Stimulated activated naive B cell treated with anti-CD40 and anti-IgM and Interleukin-4, amounts not matched to agents 10 μg/mL and 1 μg/mL and 100 μg/mL, for 72 hours (primary cell): ENCODE measurements around the gene FNDC1.

ENCODE experiments used
- ATAC-seq, 2 donors: fragments of 150-1000 bp; cut with Tn5 transposase; replicated peaks; 2 replicates each; pipeline ENCODE4 v1.10.0; 2021; ENCODE audit warnings: moderate library complexity in 1 of 2
- DNase-seq: peaks from one replicate; pipeline ENCODE4 v3.0.0; 2021
- H3K27ac Mint-ChIP-seq: one replicate; pipeline ENCODE4 v1.8.0; 2022; ENCODE audit warnings: mild to moderate bottlenecking, mixed read lengths
- H3K27me3 Mint-ChIP-seq, 2 donors: one replicate each; pipeline ENCODE4 v1.8.0; 2022; ENCODE audit warnings: mixed read lengths in 2 of 2
- H3K36me3 Mint-ChIP-seq, 2 donors: one replicate each; pipeline ENCODE4 v1.8.0; 2022; ENCODE audit warnings: mixed read lengths in 2 of 2, mild to moderate bottlenecking in 1 of 2
- H3K4me1 Mint-ChIP-seq, 2 donors: one replicate each; pipeline ENCODE4 v1.8.0; 2022; ENCODE audit warnings: mixed read lengths in 2 of 2, mild to moderate bottlenecking in 1 of 2
- H3K4me3 Mint-ChIP-seq, 2 donors: one replicate each; pipeline ENCODE4 v1.8.0; 2022; ENCODE audit warnings: mild to moderate bottlenecking in 2 of 2, mixed read lengths in 2 of 2, moderate library complexity in 1 of 2
- H3K9me3 Mint-ChIP-seq, 2 donors: one replicate each; pipeline ENCODE4 v1.8.0; 2022; ENCODE audit warnings: mixed read lengths in 2 of 2, mild to moderate bottlenecking in 1 of 2

The FNDC1 gene

DNA sequence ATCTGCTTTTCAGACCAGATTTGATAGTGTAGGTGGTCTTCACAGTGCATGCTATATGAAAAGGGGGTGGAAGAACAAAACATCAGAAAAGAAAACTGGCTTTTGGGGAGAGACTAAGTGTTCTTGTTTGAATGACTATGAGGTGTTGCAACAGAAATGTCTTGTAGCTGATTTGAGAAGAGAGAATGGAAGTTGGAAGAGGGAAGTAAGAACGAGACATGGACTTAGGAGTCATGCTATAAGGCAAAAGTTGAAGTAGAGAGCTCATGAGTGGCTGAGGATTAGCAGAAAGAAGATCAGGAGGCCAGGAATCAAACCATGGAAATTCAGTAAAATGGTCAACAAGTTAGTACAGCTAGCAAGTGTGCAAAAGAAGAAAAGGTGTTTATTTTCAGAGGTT lies 32.1 kb downstream of the FNDC1 start:
- Mint-ChIP-seq H3K36me3 (no peaks in the 10 kb centered on the region), H3K27ac (no peak overlapping the region), H3K4me1 (peaks cover 1 to 3% of the 10 kb centered on the region in 2 donors), H3K27me3 (peaks cover 22 to 23% of the 10 kb centered on the region in 2 donors), H3K4me3 (no peak overlapping the region), H3K9me3 (no peaks in the 10 kb centered on the region)
- DNase-seq = no peak
- no peak for ATAC-seq

GRCh38 chr6:159203304-159204005 lies 34.3 kb downstream of the FNDC1 start:
- H3K27me3 Mint-ChIP-seq = peaks cover 30 to 32% of the 10 kb centered on the region in 2 donors
- H3K4me1 Mint-ChIP-seq = no peaks in the 10 kb centered on the region
- H3K36me3 Mint-ChIP-seq = no peaks in the 10 kb centered on the region
- no peak overlapping the region for H3K4me3 Mint-ChIP-seq
- DNase-seq = no peak
- no peak for ATAC-seq
- H3K27ac Mint-ChIP-seq = no peak overlapping the region
- no peaks in the 10 kb centered on the region for H3K9me3 Mint-ChIP-seq

DNA sequence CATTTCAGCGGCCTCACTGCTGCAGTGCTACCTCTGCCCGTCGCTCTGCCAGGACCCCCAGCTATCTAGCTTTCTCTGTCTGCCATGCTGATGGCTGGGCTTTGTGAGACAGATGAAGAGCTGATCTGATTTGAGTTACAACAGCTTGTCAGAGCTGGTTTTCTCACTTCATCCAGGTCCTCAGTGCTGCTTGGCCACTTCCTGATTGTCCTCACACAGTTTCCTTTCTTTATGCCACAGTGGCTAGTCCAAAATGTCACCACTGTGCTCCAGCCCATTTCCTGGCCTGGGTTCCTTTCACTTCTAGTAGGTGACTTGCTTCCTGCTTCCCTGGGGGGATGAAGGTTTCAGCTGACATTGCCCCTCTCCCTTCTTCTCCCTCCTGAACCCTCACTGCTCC lies 35.4 kb downstream of the FNDC1 start:
- no peaks in the 10 kb centered on the region for H3K9me3 Mint-ChIP-seq
- DNase-seq = no peak
- H3K36me3 Mint-ChIP-seq = no peaks in the 10 kb centered on the region
- no peak for ATAC-seq
- no peaks in the 10 kb centered on the region for H3K4me1 Mint-ChIP-seq
- peaks cover 30 to 32% of the 10 kb centered on the region in 2 donors for H3K27me3 Mint-ChIP-seq
- H3K4me3 Mint-ChIP-seq = no peak overlapping the region
- H3K27ac Mint-ChIP-seq = no peak overlapping the region

DNA sequence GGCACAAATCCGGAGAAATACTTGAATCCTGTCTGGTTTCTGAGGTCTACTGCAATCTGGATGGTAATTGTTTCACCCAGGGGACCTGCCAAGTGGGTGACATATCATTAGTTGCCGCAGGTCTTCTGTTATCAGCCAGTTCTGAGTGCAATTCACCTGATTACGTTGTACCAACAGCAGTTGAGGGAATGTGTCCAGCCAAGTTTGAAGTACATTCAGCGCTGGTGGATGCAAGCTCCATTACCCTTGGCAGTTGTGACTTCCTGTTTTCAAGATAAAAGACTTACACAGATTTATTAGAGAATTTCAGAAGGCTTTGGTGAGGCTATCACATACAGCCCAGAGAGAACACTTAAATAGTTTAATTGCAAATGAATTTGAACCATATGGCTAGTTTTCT lies 42.8 kb downstream of the FNDC1 start:
- no peaks in the 10 kb centered on the region for H3K36me3 Mint-ChIP-seq
- H3K4me1 Mint-ChIP-seq = peaks cover 8 to 13% of the 10 kb centered on the region in 2 donors
- ATAC-seq (peak in 1 of 2 donors; percentile 27), DNase-seq (no peak)
- H3K9me3 Mint-ChIP-seq = no peaks in the 10 kb centered on the region
- peaks cover 2 to 4% of the 10 kb centered on the region in 2 donors for H3K27me3 Mint-ChIP-seq
- no peak overlapping the region for H3K4me3 Mint-ChIP-seq
- no peak overlapping the region for H3K27ac Mint-ChIP-seq

DNA sequence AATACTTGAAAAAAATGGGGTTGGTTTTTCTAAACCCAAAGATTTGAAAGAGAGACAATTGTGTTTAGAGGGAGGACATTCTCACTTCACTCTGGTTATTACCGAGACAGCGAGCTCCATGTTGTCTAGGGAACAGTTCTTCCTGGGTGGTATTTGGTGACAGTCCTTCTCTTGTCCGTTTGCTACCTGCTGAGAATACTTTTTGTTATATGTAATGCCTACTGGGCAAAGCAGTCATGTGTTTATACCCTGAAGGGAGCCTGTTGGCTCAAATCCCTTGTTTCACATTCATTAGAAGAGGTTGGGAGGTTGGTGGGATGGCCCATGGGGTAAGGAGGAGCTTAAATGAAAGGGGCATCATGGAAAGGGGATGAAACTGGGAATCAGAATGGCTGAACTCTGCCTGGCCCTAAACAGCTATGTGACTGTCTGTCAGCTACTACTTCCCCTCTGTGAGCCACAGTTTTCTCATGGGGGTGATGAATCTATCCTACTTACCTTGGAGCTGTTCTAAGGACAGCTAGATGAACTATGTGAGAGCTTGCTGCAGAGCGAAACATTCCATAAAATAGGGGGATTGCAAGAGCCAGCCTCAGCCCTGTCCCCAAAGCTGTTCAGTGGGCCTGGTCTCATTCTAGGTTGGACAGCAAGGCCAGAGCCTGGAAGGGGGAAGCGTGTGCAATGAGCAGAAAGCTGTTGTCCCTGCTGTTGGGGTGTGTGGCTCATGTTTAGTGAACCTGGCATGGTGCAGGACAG lies 43.5 kb downstream of the FNDC1 start:
- ATAC-seq = no peak
- Mint-ChIP-seq H3K4me1 (peaks cover 15 to 17% of the 10 kb centered on the region in 2 donors), H3K4me3 (no peak overlapping the region), H3K27me3 (peaks cover 3 to 9% of the 10 kb centered on the region in 2 donors), H3K9me3 (no peaks in the 10 kb centered on the region), H3K36me3 (no peaks in the 10 kb centered on the region), H3K27ac (no peak overlapping the region)
- DNase-seq = no peak

DNA sequence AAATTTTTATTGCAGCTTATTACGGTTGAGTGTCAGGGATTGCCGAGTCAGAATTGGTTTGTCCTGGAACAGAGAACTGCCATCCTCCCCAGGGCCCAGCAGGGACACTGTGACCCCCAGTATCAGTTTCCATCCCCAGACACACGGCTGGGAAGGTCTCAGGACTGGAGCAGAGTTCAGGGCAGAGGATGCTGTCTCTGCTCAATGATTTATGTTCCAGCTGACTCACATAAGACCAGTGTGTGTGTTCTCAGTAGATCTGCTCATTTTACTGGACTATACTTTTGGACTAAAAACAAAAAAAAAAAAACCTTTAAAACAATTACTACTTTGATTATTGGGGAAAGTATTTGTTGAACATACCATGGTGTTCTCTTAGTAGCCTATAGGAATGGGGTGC lies 44.2 kb downstream of the FNDC1 start:
- peaks cover 10 to 14% of the 10 kb centered on the region in 2 donors for H3K27me3 Mint-ChIP-seq
- H3K4me1 Mint-ChIP-seq = peaks cover 19 to 21% of the 10 kb centered on the region in 2 donors
- DNase-seq = no peak
- H3K27ac Mint-ChIP-seq = no peak overlapping the region
- no peak overlapping the region for H3K4me3 Mint-ChIP-seq
- no peak for ATAC-seq
- no peaks in the 10 kb centered on the region for H3K9me3 Mint-ChIP-seq
- H3K36me3 Mint-ChIP-seq = no peaks in the 10 kb centered on the region

GRCh38 chr6:159214281-159214680 lies 45.1 kb downstream of the FNDC1 start:
- ATAC-seq (no peak), DNase-seq (no peak)
- no peaks in the 10 kb centered on the region for H3K36me3 Mint-ChIP-seq
- H3K4me3 Mint-ChIP-seq = no peak overlapping the region
- H3K4me1 Mint-ChIP-seq = peaks cover 19 to 21% of the 10 kb centered on the region in 2 donors
- no peaks in the 10 kb centered on the region for H3K9me3 Mint-ChIP-seq
- peaks cover 17 to 18% of the 10 kb centered on the region in 2 donors for H3K27me3 Mint-ChIP-seq
- no peak overlapping the region for H3K27ac Mint-ChIP-seq

- Mint-ChIP-seq H3K36me3 (no peaks in the 10 kb centered on the region), H3K4me1 (peaks cover 12 to 16% of the 10 kb centered on the region in 2 donors), H3K4me3 (no peak overlapping the region), H3K9me3 (no peaks in the 10 kb centered on the region), H3K27ac (no peak overlapping the region), H3K27me3 (peaks cover 21 to 30% of the 10 kb centered on the region in 2 donors)
- peak; percentile 86 to 92 for ATAC-seq
- DNase-seq = peak; percentile 38
Measured at GRCh38 chr6:159217595-159218275, 48.5 kb downstream of the FNDC1 start.

DNA sequence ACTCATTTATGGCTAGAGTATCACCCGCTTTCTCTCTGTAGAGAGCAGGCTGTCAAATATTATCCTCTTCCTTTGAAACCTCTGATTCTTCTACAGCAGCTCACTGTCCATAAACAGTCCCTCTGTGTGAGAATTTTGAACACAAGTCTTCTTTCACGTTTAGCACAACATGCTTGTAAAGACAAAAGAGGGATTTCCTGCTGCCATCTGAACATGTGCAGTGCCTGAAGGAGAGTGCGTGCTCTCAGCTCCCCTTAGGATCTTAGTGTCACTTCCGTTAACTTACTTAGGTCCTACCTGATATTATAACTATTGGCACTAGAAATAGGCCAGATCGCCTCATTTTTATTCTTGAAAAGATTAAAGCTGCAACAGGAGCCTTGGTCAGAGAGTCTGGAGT lies 50.9 kb downstream of the FNDC1 start:
- Mint-ChIP-seq H3K27ac (no peak overlapping the region), H3K27me3 (peaks cover 21 to 30% of the 10 kb centered on the region in 2 donors), H3K4me3 (no peak overlapping the region), H3K4me1 (peaks cover 11 to 14% of the 10 kb centered on the region in 2 donors), H3K36me3 (no peaks in the 10 kb centered on the region), H3K9me3 (no peaks in the 10 kb centered on the region)
- DNase-seq (no peak), ATAC-seq (no peak)

DNA sequence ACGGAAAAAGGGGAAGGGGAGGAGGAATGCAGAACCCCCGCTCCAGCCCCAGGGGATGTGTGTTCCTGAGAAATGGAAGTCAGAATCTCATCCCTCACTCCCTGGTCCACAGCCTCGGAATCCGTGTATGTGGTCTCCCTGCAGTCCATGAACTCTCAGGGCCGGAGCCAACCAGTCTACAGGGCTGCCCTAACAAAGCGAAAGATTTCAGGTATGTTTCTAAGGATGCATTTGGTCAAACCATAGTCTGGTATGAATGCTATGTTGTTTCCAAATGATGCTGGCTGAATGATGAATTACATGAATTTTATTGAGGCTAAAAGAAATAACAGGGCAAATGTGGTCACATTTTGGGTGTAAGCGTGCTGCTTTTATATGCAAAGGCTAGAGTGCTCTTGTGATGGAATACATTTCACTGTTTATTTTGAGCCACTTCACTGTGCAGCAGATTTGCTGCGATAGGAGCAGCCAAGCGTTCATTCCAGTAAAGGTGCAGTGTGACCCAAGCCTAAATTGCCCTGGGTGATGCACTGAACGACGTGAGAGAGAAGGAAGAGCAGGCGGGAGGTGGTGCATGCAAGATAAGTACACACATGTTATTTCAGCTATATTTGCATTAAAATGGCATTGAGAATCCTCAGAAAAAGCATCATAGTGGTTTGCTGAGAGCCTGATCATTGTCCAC lies 52.4 kb downstream of the FNDC1 start:
- Mint-ChIP-seq H3K4me1 (peaks cover 11 to 14% of the 10 kb centered on the region in 2 donors), H3K36me3 (no peaks in the 10 kb centered on the region), H3K27ac (no peak overlapping the region), H3K27me3 (peaks cover 21 to 33% of the 10 kb centered on the region in 2 donors), H3K4me3 (no peak overlapping the region), H3K9me3 (no peaks in the 10 kb centered on the region)
- DNase-seq (no peak), ATAC-seq (no peak)

DNA sequence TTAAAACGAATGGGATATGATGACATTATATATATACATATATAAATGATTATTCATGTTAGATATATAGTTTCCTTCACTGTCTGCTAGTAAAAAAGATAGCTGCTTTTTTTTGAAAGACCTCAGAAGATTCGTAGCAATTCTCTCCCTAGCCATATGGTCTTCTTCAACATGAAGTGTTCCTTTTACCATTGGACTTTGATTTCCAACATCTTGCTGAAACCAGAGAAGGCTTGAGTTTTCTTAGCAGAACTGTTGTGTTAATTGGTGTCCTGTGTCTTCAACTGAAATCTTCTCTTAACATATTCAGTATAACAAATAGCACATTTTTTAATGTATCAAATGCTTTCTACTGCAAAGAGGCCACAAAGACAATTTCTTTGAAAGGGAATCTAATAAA lies 55.3 kb downstream of the FNDC1 start:
- no peaks in the 10 kb centered on the region for H3K36me3 Mint-ChIP-seq
- ATAC-seq = no peak
- peaks cover 0 to 3% of the 10 kb centered on the region in 2 donors for H3K4me1 Mint-ChIP-seq
- H3K4me3 Mint-ChIP-seq = no peak overlapping the region
- no peak for DNase-seq
- H3K9me3 Mint-ChIP-seq = no peaks in the 10 kb centered on the region
- peaks cover 4 to 19% of the 10 kb centered on the region in 2 donors for H3K27me3 Mint-ChIP-seq
- no peak overlapping the region for H3K27ac Mint-ChIP-seq

DNA sequence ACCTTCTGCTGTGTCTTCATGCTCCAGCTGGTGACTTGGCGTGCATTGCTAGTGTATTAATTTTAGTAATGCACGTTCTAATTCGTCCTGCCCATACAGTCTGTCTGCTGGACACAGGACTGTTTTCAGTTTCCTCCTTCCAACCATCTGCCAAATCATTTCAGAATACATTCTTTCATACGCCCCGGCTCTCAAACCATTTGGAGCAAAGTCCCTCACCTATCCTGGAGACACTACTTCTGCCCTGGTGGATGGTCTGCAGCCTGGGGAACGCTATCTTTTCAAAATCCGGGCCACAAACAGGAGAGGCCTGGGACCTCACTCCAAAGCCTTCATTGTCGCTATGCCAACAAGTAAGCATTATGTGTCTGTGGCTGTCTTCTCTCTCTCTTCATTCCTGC lies 60.5 kb downstream of the FNDC1 start:
- H3K27ac Mint-ChIP-seq = no peak overlapping the region
- H3K4me1 Mint-ChIP-seq = peaks cover 0 to 2% of the 10 kb centered on the region in 2 donors
- no peaks in the 10 kb centered on the region for H3K36me3 Mint-ChIP-seq
- ATAC-seq (no peak), DNase-seq (no peak)
- H3K9me3 Mint-ChIP-seq = no peaks in the 10 kb centered on the region
- H3K4me3 Mint-ChIP-seq = no peak overlapping the region
- peaks cover 13 to 46% of the 10 kb centered on the region in 2 donors for H3K27me3 Mint-ChIP-seq

DNA sequence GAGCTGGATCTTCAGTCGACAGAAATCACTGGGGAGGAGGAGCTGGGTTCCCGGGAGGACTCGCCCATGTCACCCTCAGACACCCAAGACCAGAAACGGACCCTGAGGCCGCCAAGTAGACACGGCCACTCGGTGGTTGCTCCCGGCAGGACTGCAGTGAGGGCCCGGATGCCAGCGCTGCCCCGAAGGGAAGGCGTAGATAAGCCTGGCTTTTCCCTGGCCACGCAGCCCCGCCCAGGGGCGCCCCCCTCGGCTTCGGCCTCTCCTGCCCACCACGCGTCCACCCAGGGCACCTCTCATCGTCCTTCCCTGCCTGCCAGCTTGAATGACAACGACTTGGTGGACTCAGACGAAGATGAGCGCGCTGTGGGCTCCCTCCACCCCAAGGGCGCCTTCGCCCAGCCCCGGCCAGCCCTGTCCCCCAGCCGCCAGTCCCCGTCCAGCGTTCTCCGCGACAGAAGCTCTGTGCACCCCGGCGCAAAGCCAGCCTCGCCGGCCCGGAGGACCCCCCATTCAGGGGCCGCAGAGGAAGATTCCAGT lies 63.0 kb downstream of the FNDC1 start:
- H3K27me3 Mint-ChIP-seq = peaks cover 27 to 53% of the 10 kb centered on the region in 2 donors
- H3K4me3 Mint-ChIP-seq = no peak overlapping the region
- H3K36me3 Mint-ChIP-seq = no peaks in the 10 kb centered on the region
- H3K27ac Mint-ChIP-seq = no peak overlapping the region
- no peaks in the 10 kb centered on the region for H3K9me3 Mint-ChIP-seq
- ATAC-seq = no peak
- no peak for DNase-seq
- peaks cover 0 to 2% of the 10 kb centered on the region in 2 donors for H3K4me1 Mint-ChIP-seq

- H3K27me3 Mint-ChIP-seq = peaks cover 27 to 51% of the 10 kb centered on the region in 2 donors
- ATAC-seq (no peak), DNase-seq (no peak)
- no peaks in the 10 kb centered on the region for H3K36me3 Mint-ChIP-seq
- H3K4me3 Mint-ChIP-seq = no peak overlapping the region
- no peaks in the 10 kb centered on the region for H3K9me3 Mint-ChIP-seq
- peaks cover 0 to 2% of the 10 kb centered on the region in 2 donors for H3K4me1 Mint-ChIP-seq
- H3K27ac Mint-ChIP-seq = no peak overlapping the region
Measured at GRCh38 chr6:159232751-159233150, 63.6 kb downstream of the FNDC1 start.
